Neural progenitor cell (in vitro differentiated cells): ENCODE results near the gene TOX2. TPM values are rescaled to one million over a fixed set of nuclear protein-coding genes. Genes with fewer than 3 reads are reported as not detected.

Experiments used
- DNase-seq: peaks from one replicate; pipeline ENCODE4 v3.0.0-alpha.2; 2016; ENCODE audit warnings: low spot score
- H2AFZ ChIP-seq: fragments of 200-600 bp; sonication (generic); replicated peaks from 2 replicates; pipeline ENCODE4 v1.6.1; 2016; ENCODE audit warnings: antibody characterized with exemption
- H3F3A ChIP-seq: fragments of 200-600 bp; sonication (generic); 2 replicates; pipeline ENCODE4 v1.6.1; 2016; ENCODE audit warnings: antibody characterized with exemption, low read depth
- H3K27ac ChIP-seq: fragments of 200-600 bp; sonication (generic); 2 replicates; pipeline ENCODE4 v1.5.1; 2016; ENCODE audit warnings: mild to moderate bottlenecking
- H3K27me3 ChIP-seq: fragments of 200-600 bp; sonication (generic); 2 replicates; pipeline ENCODE4 v1.6.1; 2016; ENCODE audit warnings: mild to moderate bottlenecking, moderate library complexity
- H3K36me3 ChIP-seq: fragments of 200-600 bp; sonication (generic); 2 replicates; pipeline ENCODE4 v1.5.1; 2016
- H3K4me1 ChIP-seq: fragments of 200-600 bp; sonication (generic); 2 replicates; pipeline ENCODE4 v1.6.1; 2016; ENCODE audit warnings: mixed run types
- H3K4me2 ChIP-seq: fragments of 200-600 bp; sonication (generic); 2 replicates; pipeline ENCODE4 v1.6.1; 2016
- H3K4me3 ChIP-seq: fragments of 200-600 bp; sonication (generic); 2 replicates; pipeline ENCODE4 v1.5.1; 2016
- H3K79me2 ChIP-seq: fragments of 200-600 bp; sonication (generic); 2 replicates; pipeline ENCODE4 v1.6.1; 2016; ENCODE audit warnings: low read depth
- H3K9ac ChIP-seq: fragments of 200-600 bp; sonication (generic); 2 replicates; pipeline ENCODE4 v1.6.1; 2016
- H3K9me3 ChIP-seq: fragments of 200-600 bp; sonication (generic); 2 replicates; pipeline ENCODE4 v1.5.1; 2016; ENCODE audit warnings: low read depth
- H4K20me1 ChIP-seq: fragments of 200-600 bp; sonication (generic); 2 replicates; pipeline ENCODE4 v1.6.1; 2016; ENCODE audit warnings: low read depth
- H3K27ac Mint-ChIP-seq: 3 replicates; pipeline ENCODE4 v1.8.0; 2021; ENCODE audit warnings: mixed read lengths
- H3K27me3 Mint-ChIP-seq: 2 replicates; pipeline ENCODE4 v1.8.0; 2022; ENCODE audit warnings: low read depth, mild to moderate bottlenecking, inconsistent platforms, moderate library complexity, mixed read lengths; ENCODE audit not compliant: insufficient read depth
- H3K36me3 Mint-ChIP-seq: 3 replicates; pipeline ENCODE4 v1.8.0; 2021; ENCODE audit warnings: mixed read lengths
- H3K4me1 Mint-ChIP-seq: 3 replicates; pipeline ENCODE4 v1.8.0; 2021; ENCODE audit warnings: mixed read lengths
- H3K4me3 Mint-ChIP-seq: 3 replicates; pipeline ENCODE4 v1.8.0; 2021; ENCODE audit warnings: mild to moderate bottlenecking, moderate library complexity, mixed read lengths
- H3K9me3 Mint-ChIP-seq: 3 replicates; pipeline ENCODE4 v1.8.0; 2020; ENCODE audit warnings: mixed read lengths
- CTCF ChIP-seq: fragments of 200-600 bp; sonication (generic); IDR thresholded peaks from 2 replicates; pipeline ENCODE4 v1.5.1; 2017; ENCODE audit warnings: antibody characterized with exemption, mild to moderate bottlenecking
- EZH2 ChIP-seq: fragments of 200-600 bp; sonication (generic); IDR thresholded peaks from 2 replicates; pipeline ENCODE4 v1.6.1; 2017; ENCODE audit warnings: antibody characterized with exemption, mild to moderate bottlenecking, moderate library complexity
- EZH2phosphoT487 ChIP-seq: fragments of 200-600 bp; sonication (generic); IDR thresholded peaks from 2 replicates; pipeline ENCODE4 v1.6.1; 2017; ENCODE audit warnings: antibody characterized with exemption
- total RNA-seq: library from RNA; depleted of rRNA; stranded (reverse); fragments of >200 nt; gene quantifications from 2 replicates; pipeline ENCODE4 v1.2.3, GENCODE V29; 2015; ENCODE audit warnings: low replicate concordance

The TOX2 gene
- total RNA-seq, 1 donor from 2014 or later: not detected

- no peaks in the 10 kb centered on the region for H3K79me2 ChIP-seq
- DNase-seq: no peak
- no peak overlapping the region for H3K4me3 ChIP-seq
- no peaks in the 10 kb centered on the region for H3K36me3 ChIP-seq
- H3K9ac ChIP-seq: no peak overlapping the region
- H3K27ac ChIP-seq: no peak overlapping the region
- H3F3A ChIP-seq: no peaks in the 10 kb centered on the region
- Mint-ChIP-seq H3K36me3 (no peaks in the 10 kb centered on the region), H3K4me3 (no peak overlapping the region), H3K4me1 (peaks cover 11% of the 10 kb centered on the region), H3K27ac (no peak overlapping the region), H3K9me3 (no peaks in the 10 kb centered on the region), H3K27me3 (peaks cover 6% of the 10 kb centered on the region)
- TF ChIP-seq EZH2phosphoT487 (no peak), CTCF (no peak), EZH2 (no peak)
- no peaks in the 10 kb centered on the region for H3K9me3 ChIP-seq
- no peaks in the 10 kb centered on the region for H4K20me1 ChIP-seq
- no peak overlapping the region for H3K4me2 ChIP-seq
- no peaks in the 10 kb centered on the region for H3K4me1 ChIP-seq
- no peak overlapping the region for H2AFZ ChIP-seq
- no peaks in the 10 kb centered on the region for H3K27me3 ChIP-seq
Observed at GRCh38 chr20:43942667-43943285, 28.1 kb downstream of the TOX2 start.

GRCh38 chr20:43943725-43944124 lies 29.1 kb downstream of the TOX2 start:
- Histone ChIP-seq H3K36me3 (no peaks in the 10 kb centered on the region), H3K27ac (no peak overlapping the region), H3K9me3 (no peaks in the 10 kb centered on the region), H3K27me3 (no peaks in the 10 kb centered on the region), H3F3A (no peaks in the 10 kb centered on the region), H3K9ac (no peak overlapping the region), H3K4me2 (no peak overlapping the region), H4K20me1 (no peaks in the 10 kb centered on the region), H2AFZ (no peak overlapping the region), H3K4me3 (no peak overlapping the region), H3K4me1 (no peaks in the 10 kb centered on the region), H3K79me2 (no peaks in the 10 kb centered on the region)
- no peaks in the 10 kb centered on the region for H3K36me3 Mint-ChIP-seq
- no peak overlapping the region for H3K27ac Mint-ChIP-seq
- H3K27me3 Mint-ChIP-seq: peaks cover 6% of the 10 kb centered on the region
- TF ChIP-seq CTCF (no peak), EZH2 (no peak), EZH2phosphoT487 (no peak)
- H3K4me1 Mint-ChIP-seq: peaks cover 16% of the 10 kb centered on the region
- no peak overlapping the region for H3K4me3 Mint-ChIP-seq
- DNase-seq: no peak
- H3K9me3 Mint-ChIP-seq: no peaks in the 10 kb centered on the region

GRCh38 chr20:43944653-43945235 lies 30.1 kb downstream of the TOX2 start:
- Histone ChIP-seq H3F3A (no peaks in the 10 kb centered on the region), H3K4me3 (no peak overlapping the region), H3K27me3 (no peaks in the 10 kb centered on the region), H3K9me3 (no peaks in the 10 kb centered on the region), H4K20me1 (no peaks in the 10 kb centered on the region), H3K79me2 (no peaks in the 10 kb centered on the region), H3K4me2 (no peak overlapping the region), H3K27ac (no peak overlapping the region), H3K4me1 (peaks cover 5% of the 10 kb centered on the region), H2AFZ (no peak overlapping the region), H3K9ac (no peak overlapping the region), H3K36me3 (no peaks in the 10 kb centered on the region)
- H3K27me3 Mint-ChIP-seq: peaks cover 6% of the 10 kb centered on the region
- DNase-seq: no peak
- H3K27ac Mint-ChIP-seq: no peak overlapping the region
- no peaks in the 10 kb centered on the region for H3K9me3 Mint-ChIP-seq
- H3K4me1 Mint-ChIP-seq: peaks cover 25% of the 10 kb centered on the region
- H3K36me3 Mint-ChIP-seq: no peaks in the 10 kb centered on the region
- H3K4me3 Mint-ChIP-seq: no peak overlapping the region
- TF ChIP-seq CTCF (no peak), EZH2 (no peak), EZH2phosphoT487 (no peak)
